Peyer's patch (tissue), 4 donors: Measurements from ENCODE around the gene ST8SIA5. TPM values are rescaled to one million over a fixed set of nuclear protein-coding genes. Genes with fewer than 3 reads are reported as not detected.

ENCODE experiments used
- DNase-seq, 3 donors: peaks; one replicate each; pipeline ENCODE4 v3.0.0-alpha.2; 2017 to 2019
- H3K27ac ChIP-seq, 4 donors: fragments of 200-600 bp; sonication (generic); one replicate each; pipeline ENCODE4 v1.5.1; 2016 to 2019
- H3K27me3 ChIP-seq, 2 donors: fragments of 200-600 bp; sonication (generic); one replicate each; pipeline ENCODE4 v1.5.1; 2019
- H3K36me3 ChIP-seq, 3 donors: fragments of 200-600 bp; sonication (generic); one replicate each; pipeline ENCODE4 v1.5.1; 2016 to 2019
- H3K4me1 ChIP-seq, 4 donors: fragments of 200-600 bp; sonication (generic); one replicate each; pipeline ENCODE4 v1.5.1; 2016 to 2019
- H3K4me3 ChIP-seq, 4 donors: fragments of 200-600 bp; sonication (generic); 1 replicate in 3 of 4; 2 replicates in 1 of 4; pipeline ENCODE4 v1.5.1; 2016 to 2019; ENCODE audit warnings: mild to moderate bottlenecking in 1 of 4
- H3K9me3 ChIP-seq, 4 donors: fragments of 200-600 bp; sonication (generic); one replicate each; pipeline ENCODE4 v1.5.1; 2016 to 2019; ENCODE audit warnings: mild to moderate bottlenecking in 1 of 4
- CTCF ChIP-seq, 6 experiments: fragments of 450-650 bp in 4 of 6; fragments of 200-600 bp in 2 of 6; sonication (generic) in 1 of 6; IDR thresholded peaks; one replicate each; pipeline ENCODE4 v1.5.1; 2017 to 2019; ENCODE audit warnings: antibody characterized with exemption in 6 of 6, mild to moderate bottlenecking in 3 of 6, moderate library complexity in 1 of 6
- POLR2A ChIP-seq, 2 donors: fragments of 450-650 bp; IDR thresholded peaks; one replicate each; pipeline ENCODE4 v1.5.1; 2017; ENCODE audit warnings: antibody characterized with exemption in 2 of 2, mild to moderate bottlenecking in 2 of 2, moderate library complexity in 2 of 2
- total RNA-seq, 4 donors: library from RNA; depleted of rRNA; stranded (reverse); fragments of >200 nt; gene quantifications; one replicate each; pipeline ENCODE4 v1.1.0, GENCODE V29; 2016

The ST8SIA5 gene
- total RNA-seq, 4 donors from 2014 or later = under 0.01 to 0.09 TPM; not detected in 2

- Histone ChIP-seq H3K36me3 (no peaks in the 10 kb centered on the region), H3K27me3 (no peaks in the 10 kb centered on the region), H3K27ac (no peak overlapping the region), H3K9me3 (no peaks in the 10 kb centered on the region), H3K4me3 (no peak overlapping the region), H3K4me1 (no peaks in the 10 kb centered on the region)
- TF ChIP-seq POLR2A (IDR thresholded peaks at IDR 0.05) (no peak), CTCF (IDR thresholded peaks at IDR 0.05) (no peak)
- peak in 1 of 3 donors; percentile 22 for DNase-seq
Measured at GRCh38 chr18:46721331-46721730, 35.5 kb downstream of the ST8SIA5 start.

- Histone ChIP-seq H3K4me3 (no peak overlapping the region), H3K9me3 (no peaks in the 10 kb centered on the region), H3K4me1 (no peaks in the 10 kb centered on the region), H3K36me3 (no peaks in the 10 kb centered on the region), H3K27ac (no peak overlapping the region), H3K27me3 (no peaks in the 10 kb centered on the region)
- no peak for DNase-seq
- TF ChIP-seq CTCF (IDR thresholded peaks at IDR 0.05) (no peak), POLR2A (IDR thresholded peaks at IDR 0.05) (no peak)
Measured at GRCh38 chr18:46720521-46720920, 36.3 kb downstream of the ST8SIA5 start.

- no peak overlapping the region for H3K27ac ChIP-seq
- no peak overlapping the region for H3K4me3 ChIP-seq
- DNase-seq = peak in 1 of 3 donors; percentile 14
- no peaks in the 10 kb centered on the region for H3K27me3 ChIP-seq
- no peaks in the 10 kb centered on the region for H3K9me3 ChIP-seq
- no peak for TF ChIP-seq POLR2A (IDR thresholded peaks at IDR 0.05)
- TF ChIP-seq CTCF (IDR thresholded peaks at IDR 0.05) = no peak
- no peaks in the 10 kb centered on the region for H3K4me1 ChIP-seq
- H3K36me3 ChIP-seq = no peaks in the 10 kb centered on the region
Measured at GRCh38 chr18:46720092-46720491, 36.8 kb downstream of the ST8SIA5 start.

GRCh38 chr18:46719388-46719787, 37.5 kb downstream of the ST8SIA5 start:
- H3K27me3 ChIP-seq = no peaks in the 10 kb centered on the region
- H3K27ac ChIP-seq = no peak overlapping the region
- H3K4me3 ChIP-seq = no peak overlapping the region
- DNase-seq = peak in 1 of 3 donors; percentile 7
- no peaks in the 10 kb centered on the region for H3K9me3 ChIP-seq
- no peaks in the 10 kb centered on the region for H3K36me3 ChIP-seq
- H3K4me1 ChIP-seq = no peaks in the 10 kb centered on the region
- TF ChIP-seq POLR2A (IDR thresholded peaks at IDR 0.05) (no peak), CTCF (IDR thresholded peaks at IDR 0.05) (no peak)

- TF ChIP-seq CTCF (IDR thresholded peaks at IDR 0.05) (no peak), POLR2A (IDR thresholded peaks at IDR 0.05) (no peak)
Measured at GRCh38 chr18:46718501-46719341, 38.1 kb downstream of the ST8SIA5 start.

More at GRCh38 chr18:46718501-46719341, 38.1 kb downstream of the ST8SIA5 start:
- no peaks in the 10 kb centered on the region for H3K27me3 ChIP-seq
- no peaks in the 10 kb centered on the region for H3K9me3 ChIP-seq
- H3K4me3 ChIP-seq = no peak overlapping the region
- no peaks in the 10 kb centered on the region for H3K36me3 ChIP-seq
- H3K27ac ChIP-seq = no peak overlapping the region
- H3K4me1 ChIP-seq = no peaks in the 10 kb centered on the region
- DNase-seq = peak in 1 of 3 donors; percentile 15
